Small intestine (tissue), 7 donors: ENCODE data around the gene LGALS7B. TPM values are rescaled to one million over a fixed set of nuclear protein-coding genes. Genes with fewer than 3 reads are reported as not detected.
A peak's percentile ranks its signal among the peaks of the same experiment; 100 is the strongest.
"Not testable (repeated sequence)": the region's sequence is repeated elsewhere in the genome, so short reads cannot be mapped to it uniquely, and the experiment has no call there.

Source experiments
- DNase-seq, 2 donors: peaks; one replicate each; pipeline versions ENCODE4 v3.0.0 to v3.0.0-alpha.2; 2013
- FAIRE-seq: peaks from 2 replicates; lab custom pipeline; 2012; peaks lifted over from hg19 to GRCh38; lab: Jason Lieb, UNC
- H3K27ac ChIP-seq, 3 donors: one replicate each; pipeline ENCODE4 v1.5.1; 2013; ENCODE audit warnings: low read length in 2 of 3, mild to moderate bottlenecking in 2 of 3, control low read depth in 1 of 3, inconsistent platforms in 1 of 3, low read depth in 1 of 3, moderate library complexity in 1 of 3
- H3K27me3 ChIP-seq, 3 donors: one replicate each; pipeline ENCODE4 v1.6.1; 2013; ENCODE audit warnings: low read length in 3 of 3, inconsistent platforms in 1 of 3; ENCODE audit not compliant: control insufficient read depth in 3 of 3, insufficient read depth in 3 of 3
- H3K36me3 ChIP-seq, 3 donors: one replicate each; pipeline ENCODE4 v1.6.1; 2013; ENCODE audit warnings: low read length in 3 of 3, inconsistent platforms in 1 of 3, low read depth in 1 of 3, mild to moderate bottlenecking in 1 of 3, moderate library complexity in 1 of 3; ENCODE audit not compliant: control insufficient read depth in 3 of 3, insufficient read depth in 2 of 3
- H3K4me1 ChIP-seq, 3 donors: one replicate each; pipeline ENCODE4 v1.6.1; 2013; ENCODE audit warnings: low read length in 2 of 3, inconsistent platforms in 1 of 3, low read depth in 1 of 3, mild to moderate bottlenecking in 1 of 3, moderate library complexity in 1 of 3; ENCODE audit not compliant: control insufficient read depth in 3 of 3, insufficient read depth in 2 of 3
- H3K4me3 ChIP-seq, 3 donors: one replicate each; pipeline ENCODE4 v1.5.1; 2013; ENCODE audit warnings: low read length in 3 of 3, control low read depth in 1 of 3, inconsistent platforms in 1 of 3, low read depth in 1 of 3, mild to moderate bottlenecking in 1 of 3, moderate library complexity in 1 of 3
- H3K9me3 ChIP-seq, 2 donors: one replicate each; pipeline ENCODE4 v1.6.1; 2013; ENCODE audit warnings: low read depth in 1 of 2, low read length in 1 of 2; ENCODE audit not compliant: control insufficient read depth in 2 of 2, insufficient read depth in 1 of 2
- WGBS, 3 donors: extraction: QIAGEN DNeasy Blood & Tissue Kit; methylation state at CpG; one replicate each; pipeline ENCODE4 v1.1.7; 2013; 5-methylcytosine and 5-hydroxymethylcytosine counted together
- polyA plus RNA-seq, 4 donors: library from polyadenylated mRNA; stranded (reverse) in 3 of 4; unstranded in 1 of 4; fragments of 200-250 nt in 3 of 4; fragments of 120-200 nt in 1 of 4; gene quantifications; one replicate each; pipeline versions ENCODE4 v1.2.1 to v1.2.3, GENCODE V29; 2013
- donor health status: healthy with polysubstance abuse.
- donor health status: control.
- donor health status: control.
- donor health status: Bipolar disorder and iron deficiency.
- donor health status: healthy.

Gene LGALS7B
- polyA plus RNA-seq, 4 donors, result 2.0 to 5.4 (median 4.9) TPM; not detected in 1

- not testable (repeated sequence) for H3K9me3 ChIP-seq, DNase-seq, H3K36me3 ChIP-seq, H3K27me3 ChIP-seq, FAIRE-seq, H3K4me3 ChIP-seq
- H3K27ac ChIP-seq, result peak overlapping the region in 1 of 3 donors; percentile 66
- 92 to 96% (median 95%) methylated on average over 9 of the region's 9 CpGs for WGBS, 3 donors
- peaks cover 0 to 19% (median 0%) of the 10 kb centered on the region in 3 donors for H3K4me1 ChIP-seq
Observed at GRCh38 chr19:38761884-38762389, 27.1 kb upstream of the LGALS7B start.

DNA sequence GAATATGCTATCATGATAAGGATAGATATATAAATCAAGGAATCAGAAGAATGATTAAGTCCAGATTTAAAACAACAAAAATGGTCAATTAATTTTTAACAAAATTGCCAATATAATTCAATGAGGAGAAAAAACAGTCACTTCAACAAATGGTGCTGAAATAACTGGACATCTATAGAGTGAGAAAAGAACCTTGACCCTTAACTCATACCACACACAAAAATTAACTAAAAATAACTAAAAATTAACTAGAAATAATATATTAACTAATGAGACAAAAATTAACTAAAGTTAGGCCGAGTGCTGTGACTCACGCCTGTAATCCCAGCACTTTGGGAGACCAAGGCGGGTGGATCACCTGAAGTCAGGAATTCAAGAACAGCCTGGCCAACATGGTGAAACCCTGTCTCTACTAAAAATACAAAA lies 25.2 kb upstream of the LGALS7B start:
- no peak for FAIRE-seq
- Histone ChIP-seq H3K4me1 (peaks cover 0 to 19% (median 0%) of the 10 kb centered on the region in 3 donors), H3K36me3 (no peaks in the 10 kb centered on the region), H3K9me3 (peaks cover 0 to 3% of the 10 kb centered on the region in 2 donors), H3K4me3 (no peak overlapping the region), H3K27ac (peak overlapping the region in 1 of 3 donors; percentile 66), H3K27me3 (no peaks in the 10 kb centered on the region)
- DNase-seq, result peak in 1 of 2 donors; percentile 68
- 50 to 70% (median 57%) methylated on average over 3 of the region's 3 CpGs for WGBS, 3 donors

DNA sequence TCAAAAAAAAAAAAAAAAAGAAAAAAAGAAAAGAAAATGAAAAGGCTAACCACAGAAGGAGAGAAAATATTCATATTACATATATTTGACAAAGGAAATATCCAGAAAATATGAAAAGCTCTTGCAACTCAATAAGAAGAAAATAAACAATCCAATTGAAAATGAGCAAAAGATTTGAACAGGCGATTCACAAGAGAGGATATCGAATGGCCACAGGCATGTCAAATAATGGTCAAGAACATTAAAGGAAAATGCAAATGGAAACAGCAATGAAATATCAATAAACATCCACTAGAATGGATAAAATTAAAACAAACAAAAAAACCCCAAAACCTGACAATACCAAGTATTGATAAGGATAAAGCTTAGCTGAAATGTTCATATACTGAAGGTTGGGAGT lies 23.8 kb upstream of the LGALS7B start:
- H3K27me3 ChIP-seq, result no peaks in the 10 kb centered on the region
- peaks cover 0 to 17% (median 0%) of the 10 kb centered on the region in 3 donors for H3K4me1 ChIP-seq
- FAIRE-seq (no peak), DNase-seq (no peak)
- WGBS, 3 donors, result 99 to 100% (median 99%) methylated on average over 2 of the region's 2 CpGs
- H3K36me3 ChIP-seq, result no peaks in the 10 kb centered on the region
- peaks cover 0 to 3% of the 10 kb centered on the region in 2 donors for H3K9me3 ChIP-seq
- no peak overlapping the region for H3K4me3 ChIP-seq
- no peak overlapping the region for H3K27ac ChIP-seq

DNA sequence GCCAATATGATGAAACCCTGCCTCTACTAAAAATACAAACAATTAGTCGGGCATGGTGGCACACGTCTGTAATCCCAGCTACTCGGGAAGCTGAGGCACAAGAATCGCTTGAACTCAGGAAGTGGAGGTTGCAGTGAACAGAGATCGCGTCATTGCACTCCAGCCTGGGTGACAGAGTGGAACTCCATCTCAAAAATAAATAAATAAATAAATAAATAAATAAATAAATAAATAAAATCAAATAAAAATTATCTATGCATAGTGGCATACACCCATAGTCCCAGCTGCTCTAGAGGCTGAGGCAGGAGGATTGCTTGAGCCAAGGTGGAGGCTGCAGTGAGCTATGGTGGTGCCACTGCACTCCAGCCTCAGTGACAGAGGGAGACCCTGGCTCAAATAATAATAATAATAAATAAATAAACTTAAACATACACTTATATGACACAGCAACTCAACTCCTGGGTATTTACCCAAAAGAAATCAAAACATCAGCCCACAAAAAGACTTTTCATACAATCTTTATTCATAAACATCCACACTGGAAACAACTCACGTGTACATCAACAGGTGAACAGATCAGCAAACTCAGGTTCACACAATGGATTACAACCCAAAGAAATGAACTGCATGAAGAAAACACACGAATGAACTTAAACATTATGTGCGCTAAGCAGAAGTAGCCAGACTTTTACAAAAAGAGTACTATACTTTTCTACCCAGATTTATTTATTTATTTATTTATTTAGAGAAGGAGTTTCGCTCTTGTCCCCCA lies 22.5 kb upstream of the LGALS7B start:
- DNase-seq (no peak), FAIRE-seq (no peak)
- 88 to 92% (median 89%) methylated on average over 10 of the region's 10 CpGs for WGBS, 3 donors
- Histone ChIP-seq H3K27me3 (no peaks in the 10 kb centered on the region), H3K4me3 (no peak overlapping the region), H3K36me3 (no peaks in the 10 kb centered on the region), H3K27ac (no peak overlapping the region), H3K9me3 (peaks cover 0 to 3% of the 10 kb centered on the region in 2 donors), H3K4me1 (peaks cover 0 to 13% (median 0%) of the 10 kb centered on the region in 3 donors)

DNA sequence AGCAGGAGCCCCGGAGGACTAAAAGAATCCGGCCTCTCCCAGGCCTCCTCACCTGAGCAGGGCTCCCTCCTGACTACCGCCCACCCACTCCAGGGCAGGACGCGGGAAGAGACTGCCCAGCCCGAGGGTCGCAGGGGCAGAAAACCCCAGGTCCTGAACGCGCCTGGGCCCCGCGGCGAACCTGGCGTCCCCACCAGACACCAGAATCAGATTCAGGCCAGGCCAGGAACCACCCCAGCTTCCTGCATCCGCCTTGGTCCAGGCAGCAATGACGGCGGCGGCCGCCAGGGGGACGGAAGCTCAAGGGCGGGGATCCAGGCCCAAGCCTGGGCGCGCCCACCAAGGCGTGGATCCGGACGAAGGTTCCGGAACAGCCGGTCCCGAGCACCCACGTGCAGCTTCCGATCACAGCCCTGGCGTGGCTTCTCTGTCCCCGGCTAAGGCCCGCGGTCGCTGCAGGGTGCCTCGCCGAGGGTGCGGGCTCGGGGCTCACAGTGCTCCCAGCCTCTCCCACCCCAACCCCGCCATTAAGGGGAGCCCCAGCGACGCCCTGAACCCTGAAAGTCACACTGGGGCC lies 19.3 kb upstream of the LGALS7B start:
- 11 to 20% (median 15%) methylated on average over 36 to 42 of the region's 42 CpGs for WGBS, 3 donors
- FAIRE-seq (no peak), DNase-seq (peak; percentile 85 to 96)
- Histone ChIP-seq H3K36me3 (no peaks in the 10 kb centered on the region), H3K27me3 (no peaks in the 10 kb centered on the region), H3K4me1 (peaks cover 0 to 8% (median 0%) of the 10 kb centered on the region in 3 donors), H3K9me3 (peaks cover 0 to 3% of the 10 kb centered on the region in 2 donors), H3K4me3 (peak overlapping the region; percentile 1 to 51 (median 39)), H3K27ac (peak overlapping the region; percentile 47 to 86 (median 84))

- peak overlapping the region; percentile 4 to 86 (median 84) for H3K27ac ChIP-seq
- not testable (repeated sequence) for H3K9me3 ChIP-seq, FAIRE-seq, DNase-seq, H3K36me3 ChIP-seq, H3K27me3 ChIP-seq, H3K4me1 ChIP-seq
- 5 to 28% (median 16%) methylated on average over 9 to 27 of the region's 58 CpGs for WGBS, 3 donors
- H3K4me3 ChIP-seq, result peak overlapping the region; percentile 1 to 51 (median 39)
Observed at GRCh38 chr19:38770228-38770948, 18.6 kb upstream of the LGALS7B start.

DNA sequence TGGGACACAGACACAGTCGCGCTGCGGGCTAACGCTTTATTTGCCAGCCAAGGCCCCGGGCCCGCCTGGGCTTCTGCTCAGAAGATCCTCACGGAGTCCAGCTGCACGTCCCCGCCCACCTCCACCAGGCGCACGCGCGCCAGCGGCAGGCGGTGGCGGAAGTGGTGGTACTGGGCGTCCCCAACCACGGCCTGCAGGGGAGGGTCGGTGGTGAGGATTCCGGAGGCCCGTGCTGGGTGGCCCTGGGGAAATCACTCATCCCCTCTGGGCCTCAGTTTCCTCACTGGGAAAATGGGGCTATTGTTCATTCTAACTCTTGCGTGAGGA lies 18.1 kb upstream of the LGALS7B start:
- not testable (repeated sequence) for H3K27me3 ChIP-seq, FAIRE-seq, H3K9me3 ChIP-seq, DNase-seq, H3K36me3 ChIP-seq, H3K4me1 ChIP-seq
- H3K27ac ChIP-seq, result peak overlapping the region in 1 of 3 donors; percentile 48
- peak overlapping the region in 1 of 3 donors; percentile 25 for H3K4me3 ChIP-seq
- 20 to 88% (median 67%) methylated on average over 1 of the region's 22 CpGs for WGBS, 3 donors

DNA sequence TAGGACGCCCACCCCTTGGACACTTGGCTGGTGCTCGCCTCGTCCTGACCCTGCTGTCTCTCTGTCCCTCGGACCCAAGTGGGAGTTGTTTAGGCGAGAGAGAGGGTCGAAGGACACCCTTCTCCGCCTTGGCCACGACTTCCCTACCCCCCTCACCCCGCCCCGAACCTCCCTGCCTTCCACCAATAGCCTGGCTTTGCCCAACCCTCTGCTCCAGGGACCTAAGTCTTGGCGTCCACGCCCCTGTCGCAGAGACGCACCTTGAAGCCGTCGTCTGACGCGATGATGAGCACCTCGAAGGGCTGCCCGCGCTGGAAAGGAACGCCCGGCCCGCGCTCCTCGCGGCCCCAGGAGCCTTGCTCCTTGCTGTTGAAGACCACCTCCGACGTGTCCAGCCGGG lies 17.4 kb upstream of the LGALS7B start:
- H3K27me3 ChIP-seq, H3K4me3 ChIP-seq, H3K27ac ChIP-seq, H3K36me3 ChIP-seq, FAIRE-seq, H3K9me3 ChIP-seq, DNase-seq, H3K4me1 ChIP-seq: not testable (repeated sequence)
- WGBS, 3 donors, result 63 to 100% (median 78%) methylated on average over 1 to 8 of the region's 30 CpGs
